Mammary epithelial cell (primary cell): ENCODE measurements around the gene NPAS3.

Experiments used
- EZH2 ChIP-seq: IDR thresholded peaks from 2 replicates; pipeline ENCODE4 v1.6.1; 2012; ENCODE audit warnings: low read length, inconsistent platforms, borderline replicate concordance
- TF ChIP-seq, protein P1 (sequence below), 2 donors: IDR thresholded peaks in 1 of 2; conservative IDR thresholded peaks in 1 of 2; 2 replicates each; pipeline ENCODE4 v1.5.1; 2011 to 2012; ENCODE audit warnings: inconsistent platforms in 2 of 2, low read length in 2 of 2, mild to moderate bottlenecking in 2 of 2, control low read depth in 1 of 2, low read depth in 1 of 2; ENCODE audit not compliant: insufficient read depth in 1 of 2; ENCODE audit errors: extremely low read depth in 1 of 2

DNA sequence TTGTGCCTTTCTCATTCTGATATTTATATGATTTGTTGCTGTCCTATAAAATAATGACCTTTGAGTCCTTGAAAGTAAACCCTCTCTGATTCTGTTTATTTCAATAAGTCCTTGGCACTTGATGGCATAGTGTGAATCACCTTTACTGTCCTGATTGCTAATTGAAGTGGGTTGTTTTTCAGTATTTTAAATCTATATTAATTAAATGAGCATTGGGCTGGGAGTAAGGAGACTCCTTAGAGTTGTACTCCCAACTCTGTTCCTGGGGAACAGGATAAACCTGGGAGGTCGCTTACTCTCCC is 776.5 kb downstream of the NPAS3 start:
- TF ChIP-seq, protein P1, sequence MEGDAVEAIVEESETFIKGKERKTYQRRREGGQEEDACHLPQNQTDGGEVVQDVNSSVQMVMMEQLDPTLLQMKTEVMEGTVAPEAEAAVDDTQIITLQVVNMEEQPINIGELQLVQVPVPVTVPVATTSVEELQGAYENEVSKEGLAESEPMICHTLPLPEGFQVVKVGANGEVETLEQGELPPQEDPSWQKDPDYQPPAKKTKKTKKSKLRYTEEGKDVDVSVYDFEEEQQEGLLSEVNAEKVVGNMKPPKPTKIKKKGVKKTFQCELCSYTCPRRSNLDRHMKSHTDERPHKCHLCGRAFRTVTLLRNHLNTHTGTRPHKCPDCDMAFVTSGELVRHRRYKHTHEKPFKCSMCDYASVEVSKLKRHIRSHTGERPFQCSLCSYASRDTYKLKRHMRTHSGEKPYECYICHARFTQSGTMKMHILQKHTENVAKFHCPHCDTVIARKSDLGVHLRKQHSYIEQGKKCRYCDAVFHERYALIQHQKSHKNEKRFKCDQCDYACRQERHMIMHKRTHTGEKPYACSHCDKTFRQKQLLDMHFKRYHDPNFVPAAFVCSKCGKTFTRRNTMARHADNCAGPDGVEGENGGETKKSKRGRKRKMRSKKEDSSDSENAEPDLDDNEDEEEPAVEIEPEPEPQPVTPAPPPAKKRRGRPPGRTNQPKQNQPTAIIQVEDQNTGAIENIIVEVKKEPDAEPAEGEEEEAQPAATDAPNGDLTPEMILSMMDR (conservative IDR thresholded peaks at IDR 0.05 in 1 of 2, IDR thresholded peaks at IDR 0.05 in 1 of 2; ENCODE audit: extremely low read depth in 1 of 2, insufficient read depth in 1 of 2, low read depth in 1 of 2, low read length in 2 of 2) = no peak
- no peak for TF ChIP-seq EZH2
